Endothelial cell (in vitro differentiated cells): ENCODE data around the gene TMTC4. TPM values are rescaled to one million over a fixed set of nuclear protein-coding genes. Genes with fewer than 3 reads are reported as not detected.

ENCODE experiments used
- DNase-seq: peaks from one replicate; pipeline ENCODE4 v3.0.0; 2021; ENCODE audit warnings: low spot score
- H3K27ac Mint-ChIP-seq: one replicate; pipeline ENCODE4 v1.8.0; 2021; ENCODE audit warnings: mixed read lengths, inconsistent platforms; ENCODE audit not compliant: unreplicated experiment
- H3K27me3 Mint-ChIP-seq: one replicate; pipeline ENCODE4 v1.8.0; 2021; ENCODE audit warnings: mild to moderate bottlenecking, moderate library complexity, mixed read lengths, inconsistent platforms; ENCODE audit not compliant: unreplicated experiment
- H3K36me3 Mint-ChIP-seq: one replicate; pipeline ENCODE4 v1.8.0; 2021; ENCODE audit warnings: mild to moderate bottlenecking, low read depth, mixed read lengths, inconsistent platforms; ENCODE audit not compliant: unreplicated experiment
- H3K4me1 Mint-ChIP-seq: one replicate; pipeline ENCODE4 v1.8.0; 2021; ENCODE audit warnings: mild to moderate bottlenecking, mixed read lengths, inconsistent platforms; ENCODE audit not compliant: unreplicated experiment
- H3K4me3 Mint-ChIP-seq: one replicate; pipeline ENCODE4 v1.8.0; 2021; ENCODE audit warnings: mild to moderate bottlenecking, mixed read lengths, inconsistent platforms; ENCODE audit not compliant: unreplicated experiment
- H3K9me3 Mint-ChIP-seq: one replicate; pipeline ENCODE4 v1.8.0; 2021; ENCODE audit warnings: mixed read lengths, inconsistent platforms; ENCODE audit not compliant: unreplicated experiment
- total RNA-seq: library from RNA; stranded (reverse); fragmentation: NEBNext Ultra II Directional; extraction: Animal tissue kit (Norgen Biotek cat#: 25700); gene quantifications from one replicate; pipeline ENCODE4 v1.2.1, GENCODE V29; 2021; ENCODE audit not compliant: unreplicated experiment
- TF ChIP-seq, protein P1 (sequence below): fragments of 200-600 bp; sonication (generic); IDR thresholded peaks from one replicate; pipeline ENCODE4 v1.5.0; 2021; ENCODE audit warnings: antibody characterized with exemption; ENCODE audit not compliant: unreplicated experiment

TMTC4 gene
- total RNA-seq, 1 donor from 2014 or later: 40.1 TPM

DNA sequence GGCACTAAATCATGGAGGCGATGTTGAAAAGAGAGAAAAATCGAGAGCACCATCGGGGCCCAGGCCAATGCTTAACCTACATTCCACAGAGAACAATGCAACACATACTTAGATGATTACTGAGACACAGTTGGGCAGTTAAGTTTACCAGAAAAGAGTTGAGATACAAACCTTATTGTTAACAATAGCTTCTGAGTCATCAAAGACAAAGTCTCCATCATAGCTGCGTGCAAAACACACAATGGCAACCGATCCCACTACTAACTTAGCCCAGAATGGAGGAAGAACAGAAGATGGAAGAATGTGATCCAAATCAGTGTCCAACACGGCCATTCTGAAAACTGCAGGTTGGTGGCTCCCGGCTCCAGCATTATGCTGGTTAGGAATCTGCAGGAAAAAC, 6.2 kb downstream of the TMTC4 start:
- peaks cover 8% of the 10 kb centered on the region for H3K27me3 Mint-ChIP-seq
- H3K36me3 Mint-ChIP-seq: peaks cover 50% of the 10 kb centered on the region
- DNase-seq: no peak
- no peaks in the 10 kb centered on the region for H3K9me3 Mint-ChIP-seq
- peak overlapping the region; percentile 9 for H3K27ac Mint-ChIP-seq
- peaks cover 28% of the 10 kb centered on the region for H3K4me1 Mint-ChIP-seq
- H3K4me3 Mint-ChIP-seq: peak overlapping the region; percentile 5
- TF ChIP-seq, protein P1, sequence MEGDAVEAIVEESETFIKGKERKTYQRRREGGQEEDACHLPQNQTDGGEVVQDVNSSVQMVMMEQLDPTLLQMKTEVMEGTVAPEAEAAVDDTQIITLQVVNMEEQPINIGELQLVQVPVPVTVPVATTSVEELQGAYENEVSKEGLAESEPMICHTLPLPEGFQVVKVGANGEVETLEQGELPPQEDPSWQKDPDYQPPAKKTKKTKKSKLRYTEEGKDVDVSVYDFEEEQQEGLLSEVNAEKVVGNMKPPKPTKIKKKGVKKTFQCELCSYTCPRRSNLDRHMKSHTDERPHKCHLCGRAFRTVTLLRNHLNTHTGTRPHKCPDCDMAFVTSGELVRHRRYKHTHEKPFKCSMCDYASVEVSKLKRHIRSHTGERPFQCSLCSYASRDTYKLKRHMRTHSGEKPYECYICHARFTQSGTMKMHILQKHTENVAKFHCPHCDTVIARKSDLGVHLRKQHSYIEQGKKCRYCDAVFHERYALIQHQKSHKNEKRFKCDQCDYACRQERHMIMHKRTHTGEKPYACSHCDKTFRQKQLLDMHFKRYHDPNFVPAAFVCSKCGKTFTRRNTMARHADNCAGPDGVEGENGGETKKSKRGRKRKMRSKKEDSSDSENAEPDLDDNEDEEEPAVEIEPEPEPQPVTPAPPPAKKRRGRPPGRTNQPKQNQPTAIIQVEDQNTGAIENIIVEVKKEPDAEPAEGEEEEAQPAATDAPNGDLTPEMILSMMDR: no peak

DNA sequence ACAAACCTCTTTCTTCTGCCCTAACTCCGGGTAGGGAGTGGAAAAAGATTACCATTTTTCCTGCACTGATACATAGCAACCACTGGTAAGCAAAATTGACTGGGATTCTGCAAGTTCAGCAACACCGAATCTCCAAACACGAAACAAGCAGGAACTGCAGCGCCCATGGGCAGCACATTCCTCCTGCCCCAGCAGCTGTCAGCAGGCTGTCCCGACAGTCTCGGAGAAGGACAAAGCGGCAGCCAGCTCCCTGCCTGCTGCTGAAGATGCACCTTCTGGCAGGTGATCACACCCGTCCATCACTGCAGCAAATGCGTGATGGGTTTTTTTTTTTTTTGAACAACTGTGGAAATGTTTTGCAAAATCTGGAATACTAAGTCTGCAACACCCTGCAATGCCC, 6.7 kb downstream of the TMTC4 start:
- DNase-seq: no peak
- Mint-ChIP-seq H3K27me3 (peaks cover 4% of the 10 kb centered on the region), H3K4me3 (no peak overlapping the region), H3K4me1 (peaks cover 23% of the 10 kb centered on the region), H3K27ac (no peak overlapping the region), H3K9me3 (no peaks in the 10 kb centered on the region), H3K36me3 (peaks cover 52% of the 10 kb centered on the region)
- TF ChIP-seq, protein P1: no peak

DNA sequence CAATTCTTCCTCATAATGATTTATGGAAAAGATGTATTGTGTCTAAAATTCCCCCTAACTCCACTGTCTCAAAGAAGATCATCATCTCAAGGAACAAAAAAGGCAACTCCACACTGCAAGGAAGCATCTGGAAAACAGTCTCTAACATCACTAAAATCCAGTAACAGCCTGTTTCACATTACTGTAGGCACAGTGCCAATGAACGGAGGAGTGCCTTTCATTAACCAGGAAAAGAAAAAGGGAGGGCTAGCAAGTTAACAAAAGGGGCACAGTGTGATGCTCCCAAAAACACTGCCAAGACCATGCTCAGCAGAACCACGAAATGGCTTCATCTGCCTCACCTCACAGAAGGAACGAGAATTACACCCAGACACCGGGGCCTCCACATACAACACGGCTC, 8.5 kb downstream of the TMTC4 start:
- DNase-seq: no peak
- Mint-ChIP-seq H3K4me1 (peaks cover 18% of the 10 kb centered on the region), H3K27me3 (peaks cover 2% of the 10 kb centered on the region), H3K36me3 (peaks cover 56% of the 10 kb centered on the region), H3K4me3 (no peak overlapping the region), H3K27ac (no peak overlapping the region), H3K9me3 (no peaks in the 10 kb centered on the region)
- TF ChIP-seq, protein P1: no peak

DNA sequence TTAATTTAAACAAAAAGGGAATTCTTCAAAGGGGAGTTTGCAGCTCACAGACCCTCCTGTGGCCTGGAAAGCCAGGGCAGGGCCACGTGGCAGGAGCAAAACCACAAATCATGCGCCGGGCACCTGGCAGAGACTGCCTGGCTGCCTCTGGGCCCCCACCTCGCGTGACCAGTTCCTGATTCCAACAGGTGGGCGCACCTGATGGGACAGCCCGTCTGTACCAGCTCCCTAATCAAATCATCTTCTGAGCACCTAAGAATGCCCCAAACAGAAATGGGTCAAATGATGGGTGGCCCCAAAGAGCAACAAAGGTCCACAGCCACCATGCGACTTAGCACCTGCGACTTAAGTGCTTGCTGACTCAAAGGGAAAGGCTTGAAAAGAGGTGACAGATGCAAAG, 9.2 kb downstream of the TMTC4 start:
- peaks cover 18% of the 10 kb centered on the region for H3K4me1 Mint-ChIP-seq
- H3K27ac Mint-ChIP-seq: no peak overlapping the region
- no peak for DNase-seq
- H3K9me3 Mint-ChIP-seq: no peaks in the 10 kb centered on the region
- TF ChIP-seq, protein P1: no peak
- H3K36me3 Mint-ChIP-seq: peaks cover 61% of the 10 kb centered on the region
- no peak overlapping the region for H3K4me3 Mint-ChIP-seq
- H3K27me3 Mint-ChIP-seq: peaks cover 2% of the 10 kb centered on the region

DNA sequence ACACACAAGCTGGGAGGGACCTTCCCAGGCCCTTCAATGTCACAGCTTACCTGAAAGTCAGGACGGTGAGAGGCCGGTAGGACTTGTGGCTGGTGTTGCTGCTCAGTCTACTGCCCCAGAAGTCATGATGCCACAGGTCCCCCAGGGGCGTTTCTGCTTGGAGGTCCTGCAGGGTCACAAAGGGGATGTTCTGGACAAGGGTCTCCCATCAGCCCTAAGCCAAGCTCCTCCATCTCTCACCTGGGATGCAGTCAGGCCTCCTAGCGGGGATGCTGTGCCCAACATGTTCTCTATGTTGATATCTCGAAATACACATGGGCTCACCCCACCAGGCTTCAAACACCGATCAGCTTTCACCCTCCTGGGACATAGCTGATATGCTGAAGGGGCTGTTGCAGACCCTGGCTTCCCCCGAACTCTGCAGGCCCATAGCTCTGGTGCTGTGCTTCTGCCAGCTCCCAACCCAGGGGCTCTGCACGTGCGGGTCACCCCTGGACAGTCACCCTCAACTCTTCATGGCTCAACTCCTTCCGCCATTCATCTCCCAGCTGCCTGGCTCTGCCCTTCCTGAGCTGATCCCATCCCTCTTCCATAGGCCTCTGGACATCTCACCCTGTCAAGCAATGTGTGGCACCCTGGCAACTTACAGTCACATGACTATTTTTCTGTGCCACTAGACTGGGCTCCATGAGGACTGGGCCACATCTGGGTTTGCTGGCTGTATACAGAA, 10.3 kb downstream of the TMTC4 start:
- no peak for DNase-seq
- peaks cover 2% of the 10 kb centered on the region for H3K27me3 Mint-ChIP-seq
- H3K4me3 Mint-ChIP-seq: peak overlapping the region; percentile 67
- TF ChIP-seq, protein P1: no peak
- no peak overlapping the region for H3K27ac Mint-ChIP-seq
- H3K4me1 Mint-ChIP-seq: peaks cover 17% of the 10 kb centered on the region
- peaks cover 58% of the 10 kb centered on the region for H3K36me3 Mint-ChIP-seq
- H3K9me3 Mint-ChIP-seq: no peaks in the 10 kb centered on the region
